Activated T-cell treated with anti-CD3 and anti-CD28 coated beads for 1 hour (primary cell): ENCODE measurements around the gene N4BP3.

ENCODE experiments used
- DNase-seq: peaks from one replicate; pipeline ENCODE4 v3.0.0-alpha.2; 2020; ENCODE audit warnings: low read depth

N4BP3 gene

DNA sequence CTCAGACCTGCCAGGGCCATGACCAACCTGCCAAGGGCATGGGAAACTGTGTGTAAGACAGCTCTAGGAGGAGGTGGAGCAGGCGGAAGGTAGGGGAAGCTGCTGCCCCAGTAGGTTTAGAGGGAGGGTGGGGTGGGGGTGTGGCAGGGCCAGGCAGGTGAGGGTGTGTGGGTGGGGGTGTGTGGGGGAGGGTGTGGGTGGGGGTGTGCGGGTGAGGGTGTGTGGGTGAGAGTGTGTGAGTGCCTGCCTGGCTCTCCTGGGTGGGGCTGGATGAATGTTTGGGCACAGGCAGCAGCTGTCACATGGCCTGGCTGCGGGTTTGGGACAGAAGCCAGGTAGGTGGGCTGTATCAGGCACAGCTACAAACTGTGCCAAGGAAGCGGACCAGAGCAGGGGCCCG is 8.8 kb upstream of the N4BP3 start:
- DNase-seq = no peak

DNA sequence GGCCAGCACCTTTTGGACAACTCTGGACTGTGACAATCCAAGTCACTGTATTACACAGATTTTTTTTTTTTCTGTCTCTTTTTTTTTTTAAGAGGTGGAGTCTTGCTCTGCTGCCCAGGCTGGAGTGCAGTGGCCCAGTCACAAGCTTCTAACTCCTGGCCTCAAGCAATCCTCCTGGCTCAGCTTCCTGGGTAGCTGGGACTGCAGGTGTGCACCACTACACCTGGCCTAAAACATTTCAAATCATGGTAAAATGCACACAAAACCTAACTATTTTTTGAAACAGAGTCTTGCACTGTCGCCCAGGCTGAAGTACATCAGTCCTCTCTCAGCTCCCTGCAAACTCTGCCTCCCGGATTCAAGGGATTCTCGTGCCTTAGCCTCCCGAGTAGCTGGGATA is 7.2 kb upstream of the N4BP3 start:
- no peak for DNase-seq

DNA sequence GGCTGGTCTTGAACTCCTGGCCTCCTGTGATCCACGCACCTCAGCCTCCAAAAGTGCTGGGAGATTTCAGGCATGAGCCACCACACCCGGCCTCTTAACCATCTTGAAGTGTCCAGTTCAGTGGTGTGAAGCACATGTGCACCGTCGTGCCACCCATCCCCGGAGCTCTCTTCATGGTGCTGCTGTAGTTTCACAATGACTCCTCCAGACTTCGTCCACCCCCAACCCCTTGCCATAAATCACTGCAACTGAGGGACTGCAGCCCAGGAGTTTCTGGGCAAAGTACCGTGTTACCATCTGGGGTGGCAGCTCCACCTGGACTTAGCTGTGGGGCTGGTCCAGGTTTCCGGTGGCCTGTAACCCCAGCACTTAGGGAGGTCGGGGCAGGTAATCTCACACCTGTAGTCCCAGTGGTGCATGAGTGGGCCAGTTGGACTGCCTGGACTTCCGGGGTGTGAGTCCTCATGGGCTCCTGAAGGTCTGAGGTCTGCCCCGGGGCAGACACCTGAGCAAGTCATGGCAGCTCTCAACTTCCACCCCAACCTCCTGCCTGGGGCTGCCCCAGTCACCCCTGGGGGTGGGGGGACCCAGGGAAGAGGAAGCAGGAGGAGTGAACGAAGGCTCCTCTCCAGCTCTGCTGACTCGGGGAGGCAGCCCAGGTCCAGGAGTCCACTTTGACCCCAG is 6.6 kb upstream of the N4BP3 start:
- DNase-seq = no peak

DNA sequence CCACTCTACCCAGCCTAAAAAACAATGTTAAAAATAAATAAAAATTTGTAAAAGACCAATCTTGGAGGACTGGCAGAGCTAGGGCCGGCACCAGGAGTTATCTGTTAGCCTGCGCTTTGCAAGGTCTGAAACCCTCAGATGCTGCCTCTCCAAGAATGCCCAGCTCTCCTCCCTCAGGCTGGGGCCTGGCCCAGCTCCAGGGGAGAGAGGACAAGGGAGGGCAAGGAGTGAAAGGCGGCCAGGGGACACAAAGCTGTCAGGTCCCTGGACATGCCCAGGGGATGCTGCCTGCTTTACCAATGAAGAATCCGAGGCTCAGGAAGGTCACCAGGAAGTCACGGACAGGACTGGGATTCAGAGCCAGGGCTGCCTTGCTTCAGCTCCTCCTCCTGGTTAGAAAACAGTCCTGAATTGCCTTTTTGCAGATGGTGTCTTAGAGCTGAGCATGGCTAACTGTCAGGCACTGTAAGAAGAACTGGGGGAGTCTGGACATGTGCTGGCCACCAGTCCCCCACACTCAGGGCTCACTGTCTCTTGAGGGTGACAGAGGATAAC is 5.5 kb upstream of the N4BP3 start:
- no peak for DNase-seq

DNA sequence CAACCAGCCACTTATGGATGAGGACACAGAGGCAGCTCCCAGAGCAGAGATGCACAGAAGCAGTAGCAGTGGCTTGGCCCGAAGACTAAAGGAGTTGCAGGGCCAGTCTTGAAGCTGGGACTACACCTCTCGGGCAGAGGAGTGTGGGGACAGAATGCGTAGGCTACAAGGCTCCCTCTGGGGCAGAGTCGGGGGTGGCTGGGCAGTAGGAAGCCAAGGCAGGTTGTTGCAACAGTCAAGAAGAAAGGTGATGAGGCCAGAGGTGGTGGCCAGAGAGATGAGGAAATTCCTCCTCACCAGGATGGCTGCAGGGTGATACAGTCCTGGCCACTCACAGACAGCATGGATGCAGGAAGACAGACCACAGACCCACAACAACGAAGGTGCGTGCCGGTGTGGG is 4.9 kb upstream of the N4BP3 start:
- DNase-seq = no peak

DNA sequence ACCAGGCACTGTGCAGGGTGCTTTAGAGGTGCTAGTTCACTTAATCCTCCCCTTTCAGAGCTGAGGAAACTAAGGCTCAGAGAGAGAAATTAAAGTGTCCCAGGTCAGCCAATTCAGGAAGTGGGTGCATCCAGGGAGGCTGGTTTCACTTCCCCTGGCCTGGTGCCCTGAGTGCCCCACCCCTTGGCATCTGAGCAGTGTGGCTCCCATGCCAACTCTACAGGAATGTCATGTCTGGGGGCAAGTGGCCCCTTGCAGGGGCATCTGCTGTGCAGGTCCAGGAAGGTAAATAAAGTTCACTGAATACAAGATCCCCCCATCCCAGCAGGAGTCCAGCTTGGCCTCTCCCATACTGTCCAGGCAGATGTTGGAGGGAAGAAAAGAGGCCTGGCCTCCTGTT is 4.4 kb upstream of the N4BP3 start:
- DNase-seq = no peak

DNA sequence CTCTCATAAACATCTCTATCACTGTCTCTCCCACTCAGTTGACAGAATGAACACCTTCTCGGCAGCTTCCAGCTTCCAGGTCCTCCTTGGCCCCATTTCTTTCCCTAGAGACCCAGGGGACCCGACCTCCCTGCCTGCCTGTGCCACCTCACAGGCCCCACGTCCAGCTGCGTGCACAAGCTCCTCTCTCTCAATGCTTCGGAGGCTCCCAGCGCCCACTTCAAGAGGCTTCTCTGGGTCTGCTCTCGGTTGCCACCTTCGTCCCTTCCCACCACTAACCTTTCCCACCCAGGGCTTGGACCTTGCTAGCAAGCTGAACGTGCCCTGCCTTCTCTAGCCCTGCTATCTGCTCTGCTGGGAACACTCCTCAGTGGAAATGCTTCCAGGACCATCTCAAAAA is 2.8 kb upstream of the N4BP3 start:
- DNase-seq = no peak

DNA sequence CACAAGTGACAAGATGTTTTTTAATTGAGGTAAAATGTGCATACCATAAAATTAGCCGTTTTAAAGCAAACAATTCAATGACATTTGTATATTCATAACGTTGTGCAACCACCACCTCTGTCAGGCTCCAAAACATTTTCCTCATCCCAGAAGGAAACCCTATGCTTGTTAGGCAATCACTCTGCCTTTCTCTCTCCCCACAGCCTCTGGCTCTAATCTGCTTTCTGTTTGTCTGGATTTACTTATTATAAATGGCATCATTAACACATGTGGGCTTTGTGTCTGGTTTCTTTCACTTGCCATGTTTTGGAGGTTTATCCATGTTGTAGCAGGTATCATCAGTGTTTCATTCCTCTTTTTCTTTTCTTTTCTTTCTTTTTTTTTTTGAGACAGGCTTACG is 1.4 kb upstream of the N4BP3 start:
- DNase-seq = no peak

DNA sequence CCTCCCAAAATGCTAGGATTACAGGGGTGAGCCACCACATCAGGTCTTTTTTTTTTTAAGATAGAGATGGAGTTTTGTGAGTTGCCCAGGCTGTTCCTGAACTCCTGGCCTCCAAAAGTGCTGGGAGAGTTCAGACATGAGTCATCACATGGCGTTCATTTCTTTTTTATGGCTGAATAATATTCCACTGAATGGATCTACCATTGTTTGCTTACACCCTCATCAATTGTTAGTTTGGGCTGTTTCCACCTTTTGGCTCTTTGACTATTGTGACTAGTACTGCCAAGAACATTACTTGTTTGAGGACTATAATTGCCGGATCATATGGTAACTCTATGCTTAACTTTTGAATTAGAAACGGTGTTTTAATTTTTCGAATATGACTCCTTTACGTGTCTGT is 787 bp upstream of the N4BP3 start:
- DNase-seq = no peak

DNA sequence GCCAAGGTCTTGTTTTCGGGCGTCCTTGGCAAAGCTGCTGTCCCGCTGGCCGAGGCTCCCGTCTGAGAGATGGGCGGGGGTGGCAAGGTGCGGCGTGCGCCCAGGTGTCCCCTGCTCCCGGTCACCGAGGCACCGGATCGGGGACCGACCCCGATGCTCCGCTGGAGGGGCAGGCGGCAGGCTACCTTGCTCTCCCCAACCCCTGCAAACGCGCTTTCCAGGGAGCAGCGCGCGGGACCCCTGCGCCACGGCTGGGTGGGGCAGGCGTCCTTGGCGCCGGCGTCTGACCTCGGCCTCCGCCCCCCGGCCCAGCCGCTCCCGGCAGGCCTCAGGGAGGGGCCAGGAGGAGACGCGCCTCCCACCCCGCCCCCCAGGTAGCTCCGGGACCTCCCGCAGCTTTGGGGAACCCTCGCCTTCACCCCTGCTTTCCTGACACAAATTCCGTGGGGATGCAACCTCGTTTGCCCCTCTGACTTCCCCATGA is 551 bp downstream of the N4BP3 start:
- DNase-seq = no peak

DNA sequence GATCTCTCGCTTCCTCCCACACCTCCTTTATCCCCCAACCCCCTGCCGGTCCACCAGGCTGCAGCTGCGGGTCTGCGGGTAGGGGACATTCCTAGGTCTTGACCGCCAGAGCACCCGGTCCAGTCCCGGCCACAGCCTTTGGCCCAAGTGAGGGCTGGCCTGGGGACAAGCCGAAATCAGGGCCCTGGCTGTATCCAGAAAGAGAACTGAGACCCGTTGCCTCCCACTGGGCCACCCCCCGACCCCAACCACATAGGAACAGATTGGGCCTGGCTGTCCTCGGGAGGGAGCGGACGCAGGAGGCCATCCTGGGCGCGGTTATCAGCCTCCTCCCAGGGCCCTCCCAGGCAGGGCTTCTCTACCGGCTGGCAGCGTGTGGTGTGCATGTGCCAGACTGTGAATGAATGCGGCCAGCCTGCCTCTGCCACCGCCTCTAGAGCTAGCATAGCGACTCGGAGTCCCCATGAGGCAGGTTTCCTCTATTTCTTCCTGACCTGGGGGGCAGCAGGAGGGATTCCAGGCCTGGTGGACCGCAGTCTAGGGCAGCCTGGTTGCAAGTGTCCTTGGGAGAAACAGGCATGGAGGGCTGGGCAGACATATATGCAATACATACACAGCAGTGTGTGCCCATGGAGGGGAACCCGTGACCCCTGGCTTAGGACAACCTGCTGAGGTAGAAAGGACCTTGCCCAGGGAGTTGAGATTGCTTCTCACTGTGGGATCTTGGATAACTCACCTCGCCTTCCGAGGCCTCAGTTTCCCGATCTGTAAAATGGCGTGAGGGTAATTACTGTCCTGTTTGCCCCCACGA is 1.2 kb downstream of the N4BP3 start:
- peak; percentile 42 for DNase-seq

DNA sequence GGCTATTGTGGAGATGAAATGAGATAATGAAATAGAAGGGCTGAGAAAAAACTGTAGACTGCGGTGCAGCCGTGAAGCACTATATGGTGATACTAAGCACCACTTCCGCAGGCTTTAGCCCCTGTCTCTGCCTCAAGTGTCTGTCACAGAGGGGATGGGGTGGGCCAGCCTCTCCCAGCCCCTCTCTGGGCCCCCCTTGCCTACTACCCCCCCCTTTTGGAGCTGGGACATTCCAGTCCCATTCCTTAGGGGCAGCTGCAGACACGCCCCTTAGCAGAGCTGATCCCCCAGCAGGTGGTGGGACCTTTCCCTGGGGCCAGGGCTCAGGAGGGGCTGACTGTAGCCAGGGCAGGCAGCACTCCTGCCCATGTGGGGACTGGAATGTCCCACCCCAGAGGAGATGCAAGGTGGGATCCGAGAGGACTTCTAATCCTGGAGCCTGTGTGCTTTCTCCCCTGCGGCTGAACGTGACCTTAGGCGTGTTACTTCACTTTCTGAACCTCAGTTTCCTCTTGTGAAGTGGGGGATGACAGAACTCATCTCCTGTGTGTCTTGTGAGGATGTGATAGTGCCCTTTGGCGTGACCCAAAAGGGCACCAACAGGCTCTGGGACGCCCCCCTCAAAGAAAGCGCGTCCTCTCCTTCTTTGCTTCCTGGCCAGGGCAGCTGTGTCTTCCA is 1.9 kb downstream of the N4BP3 start:
- no peak for DNase-seq

DNA sequence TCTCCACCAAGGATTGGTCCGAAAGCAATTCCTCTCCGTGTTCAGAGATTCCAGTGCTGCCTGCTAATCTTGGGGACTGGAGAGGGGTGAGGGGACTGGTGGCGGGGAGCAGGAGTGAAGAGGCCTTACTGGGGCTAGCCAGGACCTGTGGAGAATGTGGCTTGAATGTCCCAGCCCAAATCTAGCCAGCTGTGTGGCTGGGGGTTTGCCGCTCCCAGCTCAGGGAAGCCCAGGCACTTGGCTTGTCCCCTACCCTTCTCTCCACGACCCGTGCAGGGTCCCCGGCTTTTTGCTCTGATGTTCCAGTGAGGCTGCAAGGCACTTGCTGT is 2.4 kb downstream of the N4BP3 start:
- no peak for DNase-seq

DNA sequence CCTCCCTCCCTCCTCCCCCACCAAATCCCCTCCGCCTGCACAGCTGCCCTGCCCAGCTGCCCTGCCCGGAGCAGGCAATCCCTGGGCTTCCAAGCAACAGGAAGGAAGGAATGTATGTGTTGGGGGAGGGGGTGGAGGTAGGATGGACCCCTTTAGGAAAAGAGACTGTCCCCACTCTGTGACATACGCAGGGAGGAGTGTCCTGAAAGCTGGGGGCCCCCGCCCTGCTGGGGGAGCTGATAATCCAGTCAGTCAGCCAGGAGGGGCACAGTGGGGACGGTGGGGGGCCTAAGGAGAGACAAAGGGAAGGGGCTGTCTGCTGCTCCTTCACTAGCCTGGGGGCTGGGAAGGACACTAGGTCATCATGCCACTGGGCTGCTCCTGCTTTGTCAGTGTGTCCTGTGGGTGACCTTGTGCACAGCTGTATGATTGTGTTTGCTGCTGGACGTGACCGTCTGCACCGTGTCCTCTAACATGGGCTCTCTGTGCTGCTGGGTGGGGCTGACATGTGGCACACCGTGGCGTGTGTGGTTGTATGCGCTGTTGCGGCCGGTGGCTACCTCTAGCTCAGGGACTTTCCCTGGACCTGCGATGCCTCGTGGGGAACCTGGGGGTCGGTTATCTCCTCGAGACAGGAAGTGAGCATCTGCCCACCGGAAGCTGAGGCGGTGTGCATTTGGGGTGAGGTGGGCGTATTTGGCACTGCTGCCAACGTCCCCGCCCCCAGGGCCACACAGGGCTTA is 3.0 kb downstream of the N4BP3 start:
- peak; percentile 49 for DNase-seq

DNA sequence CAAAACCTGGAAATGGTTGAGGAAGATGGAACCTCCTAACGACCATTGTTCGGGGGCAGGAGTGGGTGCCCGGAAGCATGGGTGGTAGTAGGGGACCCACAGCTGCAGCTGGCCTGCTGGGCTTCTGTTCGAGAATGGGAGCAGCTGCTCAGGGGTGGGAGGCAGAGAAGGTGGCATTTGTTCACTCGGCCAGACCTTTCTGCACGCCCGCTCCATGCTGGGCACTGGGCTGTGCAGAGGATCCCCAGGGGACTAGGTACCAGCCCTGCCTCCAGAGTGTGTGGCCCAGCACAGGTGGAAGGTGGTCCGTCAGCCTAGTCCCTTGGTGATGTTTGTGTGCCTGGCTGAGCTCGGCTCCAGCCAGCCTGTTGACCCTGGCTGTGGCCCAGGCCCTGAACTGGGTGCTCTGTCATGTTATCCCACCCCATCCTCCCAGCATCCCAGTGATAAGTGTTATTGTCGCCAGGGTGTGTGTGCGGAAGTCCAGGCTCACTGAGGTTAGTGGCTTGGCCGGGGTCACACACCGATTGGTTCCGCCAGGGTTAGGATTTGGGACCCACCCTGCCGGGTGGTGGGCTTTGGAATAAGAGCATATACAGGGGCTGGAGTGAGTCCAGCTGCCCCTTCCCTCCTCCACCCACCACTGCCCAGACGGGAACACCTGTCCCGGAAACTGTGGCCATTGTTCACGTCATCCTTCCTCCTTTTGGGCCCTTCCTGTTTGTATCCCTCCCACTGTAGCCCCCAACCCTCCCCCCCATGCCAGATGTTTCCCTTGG is 4.8 kb downstream of the N4BP3 start:
- no peak for DNase-seq

DNA sequence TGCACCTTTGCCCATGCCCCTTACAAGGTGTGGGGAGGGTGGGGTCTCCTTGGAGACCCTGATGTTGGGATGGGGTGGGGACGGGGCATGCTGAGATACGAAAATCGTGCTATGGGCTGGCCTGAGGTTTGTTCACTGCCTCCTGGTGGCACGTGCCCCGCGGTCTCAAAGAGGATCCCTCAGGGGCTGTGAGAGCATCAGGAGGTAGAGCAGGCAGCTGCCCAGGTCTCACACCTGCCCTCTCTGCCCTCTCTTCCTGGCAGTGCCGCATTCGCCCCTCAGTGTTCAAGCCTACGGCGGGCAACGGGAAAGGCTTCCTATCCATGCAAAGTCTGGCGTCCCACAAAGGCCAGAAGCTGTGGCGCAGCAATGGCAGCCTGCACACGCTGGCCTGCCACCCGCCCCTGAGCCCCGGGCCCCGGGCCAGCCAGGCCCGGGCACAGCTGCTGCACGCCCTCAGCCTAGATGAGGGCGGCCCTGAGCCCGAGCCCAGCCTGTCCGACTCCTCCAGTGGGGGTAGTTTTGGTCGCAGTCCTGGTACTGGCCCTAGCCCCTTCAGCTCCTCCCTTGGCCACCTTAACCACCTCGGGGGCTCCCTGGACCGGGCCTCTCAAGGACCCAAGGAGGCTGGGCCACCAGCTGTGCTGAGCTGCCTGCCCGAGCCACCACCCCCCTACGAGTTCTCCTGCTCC is 6.7 kb downstream of the N4BP3 start:
- no peak for DNase-seq

DNA sequence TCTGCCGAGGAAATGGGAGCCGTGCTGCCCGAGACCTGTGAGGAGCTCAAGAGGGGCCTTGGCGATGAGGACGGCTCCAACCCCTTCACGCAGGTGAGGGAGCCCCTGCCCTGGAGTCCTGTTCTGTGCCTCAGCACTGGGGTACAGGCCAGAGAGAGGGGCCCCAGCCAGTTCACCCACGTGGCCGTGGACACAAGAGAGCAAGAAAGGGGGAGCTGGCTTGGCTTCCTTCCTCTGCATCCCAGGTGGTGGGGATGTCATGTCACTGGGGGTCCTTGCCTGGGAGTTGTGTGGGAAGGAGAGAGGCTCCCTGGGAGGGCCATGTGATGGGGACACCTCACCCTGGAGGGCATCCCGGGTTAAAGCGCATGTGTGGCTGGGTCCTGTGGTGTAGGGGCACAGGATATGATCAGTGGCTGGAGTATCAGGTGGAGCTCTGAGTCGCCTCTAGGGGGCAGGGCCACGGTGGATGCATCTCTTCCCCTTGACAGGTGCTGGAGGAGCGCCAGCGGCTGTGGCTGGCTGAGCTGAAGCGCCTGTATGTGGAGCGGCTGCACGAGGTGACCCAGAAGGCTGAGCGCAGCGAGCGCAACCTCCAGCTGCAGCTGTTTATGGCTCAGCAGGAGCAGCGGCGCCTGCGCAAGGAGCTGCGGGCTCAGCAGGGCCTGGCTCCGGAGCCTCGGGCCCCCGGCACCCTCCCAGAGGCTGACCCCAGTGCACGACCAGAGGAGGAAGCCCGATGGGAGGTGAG is 7.5 kb downstream of the N4BP3 start:
- DNase-seq = peak; percentile 77

DNA sequence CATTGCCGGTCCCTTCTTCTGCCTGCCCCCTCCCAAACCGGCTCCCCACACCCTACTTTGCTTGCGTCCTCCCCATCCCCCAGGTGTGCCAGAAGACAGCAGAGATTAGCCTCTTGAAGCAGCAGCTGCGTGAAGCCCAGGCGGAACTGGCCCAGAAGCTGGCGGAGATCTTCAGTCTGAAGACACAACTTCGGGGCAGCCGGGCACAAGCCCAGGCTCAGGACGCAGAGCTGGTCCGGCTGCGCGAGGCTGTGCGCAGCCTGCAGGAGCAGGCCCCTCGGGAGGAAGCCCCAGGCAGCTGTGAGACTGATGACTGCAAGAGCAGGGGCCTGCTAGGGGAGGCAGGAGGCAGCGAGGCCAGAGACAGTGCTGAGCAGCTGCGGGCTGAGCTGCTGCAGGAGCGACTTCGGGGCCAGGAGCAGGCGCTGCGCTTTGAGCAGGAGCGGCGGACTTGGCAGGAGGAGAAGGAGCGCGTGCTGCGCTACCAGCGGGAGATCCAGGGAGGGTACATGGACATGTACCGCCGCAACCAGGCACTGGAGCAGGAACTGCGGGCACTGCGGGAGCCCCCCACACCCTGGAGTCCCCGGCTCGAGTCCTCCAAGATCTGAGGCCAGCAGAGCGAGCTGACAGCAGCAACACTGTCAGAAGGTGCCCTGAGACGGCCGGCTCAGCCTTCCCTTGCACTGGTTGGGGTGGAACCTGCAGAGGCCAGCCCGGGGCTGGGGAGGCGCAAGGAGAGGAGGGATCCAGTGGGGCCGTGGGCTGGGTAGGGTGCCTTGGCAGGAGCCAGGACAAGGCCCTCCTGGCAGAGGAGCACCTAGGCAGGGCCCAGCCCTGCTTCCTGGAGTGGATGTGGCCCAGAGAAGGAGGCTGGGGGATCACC is 8.3 kb downstream of the N4BP3 start:
- DNase-seq = no peak

DNA sequence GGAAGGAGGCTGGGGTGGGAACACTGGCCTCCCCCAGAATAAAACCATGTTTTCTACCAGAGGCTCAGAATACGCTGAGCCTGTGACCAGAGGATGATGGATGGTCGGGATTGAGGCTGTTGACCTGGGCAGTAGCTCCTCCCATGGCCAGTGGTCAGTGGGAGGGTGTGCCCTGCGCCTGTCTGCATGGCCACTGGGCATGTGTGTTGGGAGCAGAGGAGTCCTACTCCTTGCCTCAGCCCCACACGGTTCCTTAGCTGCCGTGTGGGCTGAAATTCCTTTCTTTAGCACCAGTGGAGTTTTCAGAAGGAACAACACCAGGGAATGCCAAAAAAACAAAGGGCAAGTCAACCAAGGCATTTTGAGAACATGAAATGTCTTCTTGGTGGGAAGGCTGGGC is 9.0 kb downstream of the N4BP3 start:
- no peak for DNase-seq
